HG02938 (cell line): ENCODE data around the gene HSD17B11.
"Not testable (repeated sequence)": the region's sequence is repeated elsewhere in the genome, so short reads cannot be mapped to it uniquely, and the experiment has no call there.

Experiments used
- ATAC-seq: cut with Tn5 transposase; IDR thresholded peaks from one replicate; pipeline ENCODE4 v1.9.1; 2021; ENCODE audit warnings: mild to moderate bottlenecking, moderate library complexity; ENCODE audit not compliant: unreplicated experiment

Gene HSD17B11

DNA sequence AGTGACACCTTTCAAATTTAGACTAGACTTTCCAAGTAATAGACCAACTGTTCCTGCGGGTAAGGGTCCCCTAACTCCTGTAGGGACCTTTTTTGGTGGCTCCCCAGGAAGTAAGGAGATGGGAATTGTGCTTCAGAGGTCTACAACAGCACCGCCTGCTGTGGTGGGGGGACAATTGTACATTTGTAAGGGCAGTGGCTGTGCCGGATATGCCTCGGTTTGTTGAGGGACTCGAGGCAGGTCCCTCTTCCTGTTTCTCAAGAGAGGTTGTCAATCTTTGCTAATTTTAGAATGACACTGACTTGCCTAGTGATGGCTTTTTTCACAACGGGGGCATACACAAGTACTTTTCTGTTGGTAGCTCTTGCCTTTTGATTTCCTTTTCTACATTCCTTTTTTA is 15.5 kb upstream of the HSD17B11 start:
- ATAC-seq: no peak

DNA sequence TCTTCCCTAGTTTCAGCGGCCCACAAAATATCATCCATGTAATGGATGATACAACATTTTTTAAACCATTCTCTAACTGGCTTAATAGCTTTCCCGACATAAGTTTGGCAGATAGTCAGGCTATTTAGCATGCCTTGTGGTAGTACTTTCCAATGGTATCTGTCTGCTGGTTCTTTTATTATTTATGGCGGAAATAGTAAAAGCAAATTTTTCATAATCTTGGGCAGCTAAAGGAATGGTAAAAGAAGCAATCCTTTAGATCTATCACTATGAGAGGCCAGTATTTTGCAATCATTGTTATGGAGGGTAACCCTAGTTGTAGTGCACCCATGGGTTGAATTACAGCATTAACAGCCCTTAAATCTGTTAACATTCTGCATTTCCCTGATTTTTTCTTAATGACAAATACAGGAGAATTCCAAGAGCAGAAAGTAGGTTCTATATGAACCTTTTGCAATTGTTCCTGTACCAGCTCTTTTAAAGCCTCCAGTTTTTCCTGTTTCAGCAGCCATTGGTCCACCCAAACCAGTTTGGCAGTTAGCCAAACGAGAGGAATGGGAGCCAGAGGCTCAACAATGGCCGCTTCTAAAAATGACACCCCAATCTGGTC is 14.3 kb upstream of the HSD17B11 start:
- ATAC-seq: no peak

DNA sequence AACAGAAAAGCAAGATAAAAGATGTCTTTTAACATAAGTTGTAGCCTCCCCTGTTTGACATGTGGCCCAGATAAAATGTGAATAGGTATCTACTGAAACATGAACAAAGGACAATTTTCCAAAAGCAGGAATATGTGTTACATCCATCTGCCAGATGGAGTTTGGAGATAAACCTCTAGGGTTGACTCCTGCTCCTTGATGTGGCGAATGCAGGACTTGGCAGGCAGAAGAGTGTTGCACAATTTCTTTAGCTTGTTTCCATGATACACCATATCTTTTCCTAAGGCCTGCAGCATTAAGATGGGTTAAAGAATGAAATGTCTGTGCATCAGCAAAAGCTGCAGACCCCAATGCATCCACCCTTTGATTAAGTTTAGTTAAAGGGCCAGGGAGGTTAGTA is 12.7 kb upstream of the HSD17B11 start:
- not testable (repeated sequence) for ATAC-seq

DNA sequence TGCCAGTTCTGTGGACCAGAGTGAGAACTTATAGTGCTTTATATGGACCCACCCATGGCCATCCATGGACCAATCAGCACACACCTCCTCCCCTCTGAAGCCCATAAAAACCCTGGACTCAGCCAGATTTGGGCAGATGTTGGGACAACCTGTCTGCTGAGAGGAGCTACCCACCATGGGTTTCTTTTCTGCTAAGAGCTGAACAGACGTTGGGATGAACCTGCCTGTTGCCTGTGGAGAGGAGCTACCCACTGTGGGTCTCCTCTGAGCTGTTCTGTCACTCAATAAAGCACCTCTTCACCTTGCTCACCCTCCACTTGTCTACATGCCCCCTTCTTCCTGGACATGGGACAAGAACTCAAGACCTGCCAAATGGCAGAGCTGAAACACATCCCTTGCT is 9.0 kb upstream of the HSD17B11 start:
- no peak for ATAC-seq

DNA sequence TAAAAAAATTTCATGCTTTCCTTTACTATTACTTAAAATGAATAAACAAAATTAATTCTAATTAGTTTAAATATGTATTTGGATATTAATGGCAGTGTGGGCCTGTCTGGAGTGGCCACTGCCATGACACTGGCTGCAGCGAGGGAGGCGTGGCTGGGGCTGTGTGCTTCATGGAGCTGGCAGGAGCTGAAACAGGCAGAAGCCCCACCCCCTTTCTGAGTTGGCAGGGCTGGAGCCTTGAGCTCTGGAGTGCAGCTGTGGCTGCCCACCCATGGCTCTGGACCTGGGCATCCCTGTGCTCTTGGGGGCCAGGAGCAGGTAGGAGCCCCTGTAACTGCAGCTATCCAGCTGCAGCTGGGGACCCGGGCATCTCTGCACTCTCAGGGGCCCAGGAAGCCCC is 8.2 kb upstream of the HSD17B11 start:
- no peak for ATAC-seq

DNA sequence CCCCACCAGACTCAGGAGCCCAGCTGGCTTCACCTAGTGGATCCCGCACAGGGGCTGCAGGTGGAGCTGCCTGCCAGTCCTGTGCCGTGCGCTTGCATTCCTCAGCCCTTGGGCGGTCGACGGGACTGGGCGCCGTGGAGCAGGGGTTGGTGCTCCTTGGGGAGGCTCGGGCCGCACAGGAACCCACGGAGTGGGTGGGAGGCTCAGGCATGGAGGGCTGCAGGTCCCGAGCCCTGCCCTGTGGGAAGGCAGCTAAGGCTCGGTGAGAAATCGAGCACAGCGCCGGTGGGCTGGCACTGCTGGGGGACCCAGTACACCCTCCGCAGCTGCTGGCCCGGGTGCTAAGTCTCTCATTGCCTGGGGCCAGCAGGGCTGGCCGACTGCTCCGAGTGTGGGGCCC is 4.9 kb upstream of the HSD17B11 start:
- not testable (repeated sequence) for ATAC-seq

DNA sequence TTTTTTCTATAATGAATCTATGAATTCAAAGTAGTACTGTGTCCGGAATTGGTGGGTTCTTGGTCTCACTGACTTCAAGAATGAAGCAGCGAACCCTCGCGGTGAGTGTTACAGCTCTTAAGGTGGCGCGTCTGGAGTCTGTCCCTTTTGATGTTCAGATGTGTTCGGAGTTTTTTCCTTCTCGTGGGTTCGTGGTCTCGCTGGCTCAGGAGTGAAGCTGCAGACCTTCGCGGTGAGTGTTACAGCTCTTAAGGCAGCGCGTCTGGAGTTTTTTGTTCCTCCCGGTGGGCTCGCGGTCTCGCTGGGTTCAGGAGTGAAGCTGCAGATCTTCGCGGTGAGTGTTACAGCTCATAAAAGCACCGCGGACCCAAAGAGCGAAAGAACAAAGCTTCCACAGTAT is 4.1 kb upstream of the HSD17B11 start:
- not testable (repeated sequence) for ATAC-seq

DNA sequence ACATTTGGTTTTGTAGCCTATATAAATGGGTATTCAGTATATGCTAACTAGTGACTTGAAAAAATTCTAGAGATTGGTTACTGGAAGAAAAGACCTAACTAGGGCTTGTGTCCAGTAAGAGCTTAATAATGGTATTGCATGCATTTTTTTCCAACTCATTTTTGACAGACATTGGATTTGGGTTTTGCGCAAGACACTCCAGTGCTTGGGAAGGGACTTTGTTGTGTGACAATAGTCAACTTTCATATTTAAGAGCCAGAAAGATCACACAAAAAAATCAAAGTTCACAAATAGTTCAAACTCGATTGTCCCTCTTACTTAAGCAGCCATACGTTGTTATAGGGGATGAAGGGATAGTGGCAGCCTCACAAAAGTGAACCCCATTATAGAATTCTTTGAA is 1.2 kb upstream of the HSD17B11 start:
- ATAC-seq: no peak

DNA sequence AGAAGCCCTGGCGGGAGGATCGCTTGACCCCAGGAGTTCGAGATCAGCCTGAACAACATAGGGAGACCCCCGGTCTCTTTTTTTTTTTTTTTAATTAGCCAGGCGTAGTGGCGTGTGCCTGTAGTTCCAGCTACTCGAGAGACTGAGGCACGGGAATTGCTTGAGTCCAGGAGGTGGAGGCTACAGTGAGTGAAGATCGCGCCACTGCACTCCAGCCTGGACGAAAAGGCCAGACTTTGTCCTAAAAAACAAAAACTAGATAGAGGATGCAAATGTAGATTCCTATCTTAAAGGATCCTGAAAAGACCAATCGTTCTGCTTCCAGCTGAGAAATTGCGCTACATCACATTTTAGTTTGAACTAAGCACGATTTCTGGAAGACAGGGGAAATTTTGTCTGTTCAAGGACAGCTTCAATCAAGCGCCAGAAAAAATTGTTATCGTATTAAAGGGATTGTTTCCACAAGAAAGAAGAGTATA is 627 bp upstream of the HSD17B11 start:
- ATAC-seq: peak; percentile 0

DNA sequence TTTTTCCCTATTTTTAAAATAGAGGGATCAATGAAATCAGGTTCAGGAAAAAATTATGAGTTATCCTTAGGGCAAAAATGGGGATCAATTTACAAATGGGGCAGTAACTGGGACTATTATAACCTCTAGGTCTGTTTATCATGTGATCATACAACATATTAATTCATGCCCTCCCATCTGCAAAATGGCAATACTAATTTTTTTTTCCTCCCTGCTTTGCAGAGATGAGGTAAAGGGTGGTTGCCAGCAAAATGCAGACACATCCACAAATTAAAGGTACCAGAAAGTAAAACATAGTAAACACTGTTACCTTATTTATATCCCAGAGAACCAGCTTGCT is 467 bp downstream of the HSD17B11 start:
- ATAC-seq: peak; percentile 17

DNA sequence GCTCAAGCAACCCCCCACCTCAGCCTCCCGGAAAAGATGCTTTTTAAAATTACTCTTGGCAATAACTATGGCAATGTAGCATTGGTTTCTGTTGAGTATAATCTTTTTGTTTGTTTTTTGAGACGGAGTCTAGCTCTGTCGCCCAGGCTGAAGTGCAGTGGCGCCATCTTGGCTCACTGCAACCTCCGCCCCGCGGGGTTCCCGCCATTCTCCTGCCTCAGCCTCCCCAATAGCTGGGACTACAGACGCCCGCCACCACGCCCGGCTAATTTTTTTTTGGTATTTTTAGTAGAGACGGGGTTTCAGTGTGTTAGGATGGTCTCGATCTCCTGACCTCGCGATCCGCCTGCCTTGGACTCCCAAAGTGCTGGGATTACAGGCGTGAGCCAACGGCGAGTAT is 933 bp downstream of the HSD17B11 start:
- ATAC-seq: not testable (repeated sequence)

DNA sequence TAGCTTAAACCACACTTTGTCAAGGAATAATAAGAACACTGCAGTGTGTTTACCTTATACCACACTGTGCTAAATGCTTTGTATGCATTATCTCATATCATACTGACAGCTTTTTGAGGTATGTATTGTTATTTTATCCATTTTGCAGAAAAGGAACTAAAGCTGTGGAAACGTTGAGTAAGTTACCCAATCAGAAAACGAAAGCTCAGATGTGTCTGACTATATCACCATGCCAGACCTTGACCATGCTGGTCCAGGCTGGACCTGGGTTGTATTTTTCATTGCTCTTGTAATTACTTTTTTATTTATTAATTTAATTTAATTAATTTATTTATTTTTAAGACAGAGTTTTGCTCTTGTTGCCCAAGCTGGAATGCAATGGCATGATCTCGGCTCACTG is 2.1 kb downstream of the HSD17B11 start:
- ATAC-seq: no peak

DNA sequence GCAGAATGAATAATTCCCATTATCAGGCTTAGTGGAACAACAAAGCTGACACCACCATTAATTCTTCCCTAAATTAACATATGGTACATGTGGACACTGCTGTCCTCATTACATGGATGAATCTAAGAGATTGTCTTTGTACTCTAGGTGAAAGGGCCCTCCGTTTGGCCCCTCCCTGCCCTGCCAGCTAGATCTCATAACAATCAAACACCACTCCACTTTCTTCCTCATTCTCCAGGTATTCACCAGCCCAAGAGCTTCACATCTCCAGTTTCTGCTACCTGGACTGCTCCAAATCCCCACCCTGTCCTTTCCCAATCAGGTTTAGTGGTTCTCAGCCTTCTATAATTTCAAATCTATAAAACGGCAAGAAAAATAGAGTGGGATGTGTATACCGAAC is 3.8 kb downstream of the HSD17B11 start:
- ATAC-seq: no peak

DNA sequence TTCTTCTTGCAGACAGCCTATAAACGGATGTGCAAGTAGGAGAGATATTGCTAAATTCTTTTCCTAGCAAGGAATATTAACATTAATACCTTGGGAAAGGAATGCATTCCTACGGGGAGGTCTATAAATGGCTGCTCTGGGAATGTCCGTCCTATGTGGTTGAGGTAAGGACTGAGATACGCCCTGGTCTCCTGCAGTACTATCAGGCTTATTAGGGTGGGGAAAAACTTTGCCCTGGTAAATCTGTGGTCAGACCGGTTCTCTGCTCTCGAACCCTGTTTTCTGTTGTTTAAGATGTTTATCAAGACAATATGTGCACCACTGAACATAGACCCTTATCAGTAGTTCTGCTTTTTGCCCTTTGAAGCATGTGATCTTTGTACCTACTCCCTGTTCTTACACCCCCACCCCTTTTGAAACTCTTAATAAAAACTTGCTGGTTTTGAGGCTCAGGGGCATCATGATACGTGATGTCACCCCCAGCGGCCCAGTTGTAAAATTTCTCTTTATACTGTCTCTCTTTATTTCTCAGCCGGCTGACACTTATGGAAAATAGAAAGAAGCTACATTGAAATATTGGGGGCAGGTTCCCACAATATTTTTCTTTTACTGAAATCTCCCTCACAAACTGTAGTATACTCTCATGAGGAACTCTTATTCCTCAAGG is 6.4 kb downstream of the HSD17B11 start:
- ATAC-seq: not testable (repeated sequence)

DNA sequence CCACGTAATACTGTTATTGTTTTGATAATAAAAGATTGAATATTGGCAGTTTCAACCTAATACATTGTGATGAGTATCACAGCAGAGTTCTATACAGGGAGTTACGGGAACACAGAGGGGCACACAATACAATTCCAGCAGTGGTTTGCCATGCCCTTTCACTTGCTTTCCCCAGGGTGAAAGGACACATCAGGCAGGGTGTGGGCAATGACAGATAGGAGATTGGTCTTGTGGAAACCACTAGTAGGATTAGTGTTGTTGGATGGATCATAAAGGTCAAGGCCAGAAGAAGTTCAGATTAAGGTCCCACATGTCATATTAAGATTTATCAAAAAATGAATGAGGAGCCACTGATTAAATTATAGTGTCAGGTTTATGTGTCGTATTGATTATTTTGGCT is 8.1 kb downstream of the HSD17B11 start:
- ATAC-seq: no peak

DNA sequence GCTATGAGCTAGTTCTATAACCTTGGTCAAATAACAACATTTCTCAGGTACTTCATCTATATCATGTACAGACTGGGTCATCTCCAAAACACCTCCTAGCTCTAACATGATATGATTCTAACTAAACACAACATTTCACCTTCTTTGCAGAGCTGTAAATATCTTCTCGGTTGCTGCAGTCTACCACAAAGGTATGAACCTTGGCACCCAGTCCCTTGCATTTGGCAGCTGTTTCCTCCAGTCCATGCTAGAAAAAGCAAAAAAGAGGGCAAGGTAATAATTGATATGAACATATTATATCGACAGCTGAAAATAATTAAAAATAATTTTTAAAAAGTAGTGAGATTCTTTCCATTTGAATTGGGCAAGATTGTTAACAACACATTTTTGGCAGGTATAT is 8.9 kb downstream of the HSD17B11 start:
- ATAC-seq: no peak

DNA sequence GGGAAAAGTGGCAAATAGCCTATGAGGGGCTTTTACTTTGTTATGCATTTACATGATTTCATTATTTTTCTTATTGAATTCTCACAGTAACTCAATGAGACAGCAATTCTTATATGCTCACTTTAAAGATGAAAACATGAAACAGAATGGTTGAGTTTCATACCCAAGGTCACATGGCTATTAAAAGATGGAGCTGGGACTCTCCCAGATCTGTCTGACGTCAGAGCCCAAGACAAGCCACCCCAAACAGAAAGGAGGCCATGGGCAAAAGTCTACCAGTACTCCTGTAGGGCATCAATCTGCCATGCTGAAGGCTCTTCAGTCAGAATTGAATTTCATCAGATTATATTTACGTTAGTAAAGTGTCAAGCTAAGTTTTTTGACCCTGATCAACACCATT is 13.2 kb downstream of the HSD17B11 start:
- ATAC-seq: no peak

DNA sequence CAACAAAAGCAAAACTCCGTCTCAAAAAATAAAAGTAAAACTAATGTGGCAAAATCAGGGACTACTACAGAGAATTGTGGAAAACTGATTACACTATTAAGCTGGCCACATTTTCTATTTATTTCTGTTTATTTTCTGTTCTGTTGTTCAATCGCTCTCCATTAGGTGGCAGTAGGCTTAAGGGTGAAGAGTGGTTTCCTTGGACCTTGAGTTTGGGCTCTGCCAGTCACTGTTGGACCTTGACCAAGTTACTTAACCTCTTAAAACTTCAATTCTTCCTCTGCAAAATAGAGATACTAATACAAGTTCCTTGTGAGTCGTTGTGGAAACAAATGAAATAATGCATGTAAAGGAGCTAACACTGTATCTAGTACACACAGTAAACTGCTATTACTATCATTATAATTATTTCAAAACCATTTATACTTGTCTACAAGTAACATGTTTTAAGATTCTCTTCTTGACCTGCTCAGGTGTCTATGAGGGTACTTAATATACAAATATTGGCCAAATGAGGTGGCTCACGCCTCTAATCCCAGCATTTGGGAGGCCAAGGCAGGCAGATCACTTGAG is 15.2 kb downstream of the HSD17B11 start:
- peak; percentile 68 for ATAC-seq

DNA sequence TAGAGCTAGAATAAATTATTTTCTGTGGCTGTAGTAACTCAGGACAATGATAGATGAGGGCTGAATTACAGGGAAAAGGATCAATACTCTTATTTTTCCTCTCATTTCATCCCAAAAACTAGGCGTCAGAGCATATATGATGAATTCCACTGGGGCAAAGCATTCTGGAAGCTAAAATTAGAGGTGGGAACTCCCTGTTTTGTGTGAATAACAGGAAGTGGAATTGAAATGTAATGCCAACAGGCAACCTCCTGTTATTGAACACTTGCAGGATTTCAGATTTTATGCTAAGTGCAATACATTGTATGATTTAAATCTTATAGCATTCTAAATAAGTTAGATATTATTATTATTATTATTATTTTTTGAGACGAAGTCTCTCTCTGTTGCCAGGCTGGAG is 20.9 kb downstream of the HSD17B11 start:
- ATAC-seq: no peak

DNA sequence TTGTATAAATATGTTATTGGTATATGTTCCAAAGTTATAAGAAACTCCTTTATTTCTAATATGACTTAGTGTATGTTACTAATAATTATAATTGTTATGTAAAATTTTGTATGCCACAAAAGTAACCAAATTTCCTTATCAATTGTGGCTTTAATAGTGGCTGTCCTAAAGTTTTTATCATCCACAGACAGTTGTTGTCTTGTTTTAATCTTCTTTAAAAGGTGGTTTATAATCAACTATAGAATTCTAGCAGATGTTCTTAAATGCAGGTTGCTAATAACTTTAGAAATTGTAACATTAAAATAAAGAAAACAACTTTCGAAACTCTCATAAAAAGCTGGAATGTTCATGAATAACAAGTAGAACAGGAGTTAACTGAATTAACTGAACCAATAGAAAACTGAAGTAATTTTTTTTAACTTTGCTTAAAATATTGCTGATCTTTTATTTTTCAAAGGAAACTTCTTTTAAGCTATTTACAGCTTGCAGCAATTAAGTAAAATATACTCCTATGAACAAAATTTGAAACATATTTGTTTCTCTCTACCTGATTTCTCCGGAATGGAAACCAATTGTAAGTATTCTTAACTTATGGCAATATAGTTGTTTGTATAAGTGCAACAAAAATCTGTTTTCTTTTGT is 24.3 kb downstream of the HSD17B11 start:
- no peak for ATAC-seq

DNA sequence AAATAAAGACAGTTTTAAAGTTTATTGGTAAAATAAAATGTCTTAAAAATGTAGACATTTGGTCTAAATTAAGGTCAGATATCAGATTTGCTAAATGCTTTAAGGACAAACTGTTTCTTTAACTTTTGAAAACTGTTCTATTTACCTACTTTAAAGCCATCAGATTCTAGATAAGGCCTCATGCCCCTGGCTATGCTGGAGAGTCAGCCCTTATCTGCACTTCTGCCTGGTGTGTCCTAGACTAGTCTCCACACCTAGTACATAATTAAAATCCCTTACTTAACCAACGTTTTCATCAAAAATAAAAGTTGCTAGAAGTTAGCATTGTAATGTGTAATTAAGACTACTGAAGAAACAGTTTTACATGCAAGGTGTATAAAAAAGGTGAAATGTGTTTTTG is 25.6 kb downstream of the HSD17B11 start:
- no peak for ATAC-seq

DNA sequence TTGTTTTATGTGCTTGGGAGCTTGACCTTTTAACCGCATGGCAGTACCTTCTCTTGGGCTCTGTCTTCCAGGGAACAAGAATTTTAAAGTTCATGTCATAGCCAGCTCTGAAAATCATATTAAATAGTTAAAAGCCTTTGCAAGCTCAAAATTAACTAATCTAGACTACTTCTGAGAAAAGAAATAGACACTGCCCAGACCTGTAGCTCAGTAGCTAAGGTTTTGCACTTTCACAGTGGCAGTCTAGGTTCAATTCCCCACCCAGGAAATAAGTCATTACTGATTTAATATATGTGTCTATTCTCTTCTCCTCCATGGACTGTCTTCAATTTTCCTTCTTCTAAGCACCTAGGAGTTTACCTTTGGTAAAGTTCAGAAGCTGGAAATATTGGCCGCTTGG is 27.4 kb downstream of the HSD17B11 start:
- ATAC-seq: no peak
